Right lobe of liver (tissue), 4 donors: ENCODE measurements around the gene TNRC18.

Source experiments
- CTCF ChIP-seq, 4 donors: fragments of 200-600 bp in 3 of 4; fragments of 450-650 bp in 1 of 4; IDR thresholded peaks; one replicate each; pipeline versions ENCODE4 v1.5.1 to v1.8.0; 2016 to 2022; ENCODE audit warnings: antibody characterized with exemption in 4 of 4, mild to moderate bottlenecking in 2 of 4
- POLR2A ChIP-seq: fragments of 450-650 bp; IDR thresholded peaks from one replicate; pipeline ENCODE4 v1.6.1; 2017; ENCODE audit warnings: antibody characterized with exemption, mild to moderate bottlenecking
- donor health status: DM: no; HTN: no; CAD: no.
- donor health status: DM: no; HTN: no; CAD: no.
- donor health status: DM: no; HTN: yes; CAD: no.

- no peak for TF ChIP-seq POLR2A
- no peak for TF ChIP-seq CTCF (IDR thresholded peaks at IDR 0.05)
These were observed 22.5 kb upstream of the TNRC18 start for GRCh38 chr7:5445981-5446594.
